Gastrocnemius medialis (tissue), 4 donors: ENCODE measurements around the gene CALML5. TPM values are rescaled to one million over a fixed set of nuclear protein-coding genes. Genes with fewer than 3 reads are reported as not detected.

Source experiments
- ATAC-seq, 2 donors: fragments of 150-250 bp; one replicate each; pipeline ENCODE4 v1.9.1; 2016
- DNase-seq, 2 donors: peaks; one replicate each; pipeline ENCODE4 v3.0.0-alpha.2; 2019
- H3K27ac ChIP-seq, 4 donors: fragments of 200-600 bp; sonication (generic); 1 replicate in 1 of 4; 2 replicates in 3 of 4; pipeline ENCODE4 v1.5.1; 2016 to 2018; ENCODE audit warnings: mild to moderate bottlenecking in 2 of 4, moderate library complexity in 1 of 4
- H3K27me3 ChIP-seq, 3 donors: fragments of 200-600 bp; sonication (generic) in 2 of 3; 1 replicate in 1 of 3; 2 replicates in 2 of 3; pipeline versions ENCODE4 v1.5.1 to v1.6.0; 2016 to 2019; ENCODE audit warnings: mild to moderate bottlenecking in 1 of 3, moderate library complexity in 1 of 3
- H3K36me3 ChIP-seq, 2 donors: fragments of 200-600 bp; sonication (generic) in 1 of 2; one replicate each; pipeline ENCODE4 v1.5.1; 2017 to 2018
- H3K4me1 ChIP-seq, 2 donors: fragments of 200-600 bp; sonication (generic) in 1 of 2; one replicate each; pipeline ENCODE4 v1.5.1; 2016 to 2017; ENCODE audit warnings: mild to moderate bottlenecking in 2 of 2
- H3K4me3 ChIP-seq, 4 donors: fragments of 200-600 bp; sonication (generic) in 3 of 4; 1 replicate in 1 of 4; 2 replicates in 3 of 4; pipeline ENCODE4 v1.5.1; 2016 to 2019; ENCODE audit warnings: mild to moderate bottlenecking in 2 of 4
- H3K9me3 ChIP-seq, 3 donors: fragments of 200-600 bp; sonication (generic) in 2 of 3; 1 replicate in 1 of 3; 2 replicates in 2 of 3; pipeline ENCODE4 v1.5.1; 2016 to 2019
- CTCF ChIP-seq, 5 experiments: fragments of 450-650 bp in 3 of 5; fragments of 200-600 bp in 2 of 5; sonication (generic) in 2 of 5; IDR thresholded peaks in 4 of 5; conservative IDR thresholded peaks in 1 of 5; 1 replicate in 4 of 5; 2 replicates in 1 of 5; pipeline ENCODE4 v1.5.1; 2016 to 2019; ENCODE audit warnings: antibody characterized with exemption in 5 of 5, mild to moderate bottlenecking in 3 of 5, moderate library complexity in 3 of 5
- POLR2A ChIP-seq, 2 donors: fragments of 450-650 bp; IDR thresholded peaks; one replicate each; pipeline ENCODE4 v1.6.1; 2017; ENCODE audit warnings: antibody characterized with exemption in 2 of 2, mild to moderate bottlenecking in 2 of 2, moderate library complexity in 2 of 2
- in situ Hi-C, 4 donors: fragments of 200-750 bp; cut with MboI; loops; one replicate each; pipeline versions ENCODE4 v1.15.0 to v1.8.0; 2017; ENCODE audit warnings: low sequenced_read_pairs in 4 of 4
- intact Hi-C: fragments of 100-400 bp; cut with DNase I; formaldehyde crosslinking; loops from one replicate; pipeline ENCODE4 v1.15.1; 2023; ENCODE audit warnings: low total_unique reads
- total RNA-seq, 4 donors: library from RNA; depleted of rRNA; stranded (reverse); fragments of >200 nt; gene quantifications; one replicate each; pipeline versions ENCODE4 v1.1.0 to v1.2.3, GENCODE V29; 2016

Gene CALML5
- total RNA-seq, 4 donors from 2014 or later: not detected

- no peak for ATAC-seq
- TF ChIP-seq POLR2A (IDR thresholded peaks at IDR 0.05): no peak
- TF ChIP-seq CTCF (IDR thresholded peaks at IDR 0.05 in 4 of 5, conservative IDR thresholded peaks at IDR 0.05 in 1 of 5): no peak
- DNase-seq: no peak
- H3K9me3 ChIP-seq: no peaks in the 10 kb centered on the region
- in situ Hi-C loops: loop anchor here in 1 of 4 donors (10.0 kb wide), 1 partner anchor 93 kb away; no protein-coding TSS in a partner anchor
- intact Hi-C loops: loop anchor here (5.0 to 10.0 kb wide), 2 partner anchors 87 to 90 kb away; no protein-coding TSS in a partner anchor
- H3K36me3 ChIP-seq: no peaks in the 10 kb centered on the region
- H3K27ac ChIP-seq: no peak overlapping the region
- no peak overlapping the region for H3K4me3 ChIP-seq
- H3K4me1 ChIP-seq: peaks cover 4 to 16% of the 10 kb centered on the region in 2 donors
- H3K27me3 ChIP-seq: no peaks in the 10 kb centered on the region
Observed at GRCh38 chr10:5532307-5532605, 32.9 kb upstream of the CALML5 start.

- H3K27me3 ChIP-seq: no peaks in the 10 kb centered on the region
- no peak overlapping the region for H3K27ac ChIP-seq
- no peaks in the 10 kb centered on the region for H3K9me3 ChIP-seq
- no peaks in the 10 kb centered on the region for H3K36me3 ChIP-seq
- TF ChIP-seq CTCF (IDR thresholded peaks at IDR 0.05 in 4 of 5, conservative IDR thresholded peaks at IDR 0.05 in 1 of 5) (no peak), POLR2A (IDR thresholded peaks at IDR 0.05) (no peak)
- DNase-seq (no peak), ATAC-seq (no peak)
- intact Hi-C loops (loop anchor here (5.0 to 10.0 kb wide), 2 partner anchors 87 to 91 kb away; no protein-coding TSS in a partner anchor), in situ Hi-C loops (loop anchor here in 1 of 4 donors (10.0 kb wide), 1 partner anchor 93 kb away; no protein-coding TSS in a partner anchor)
- no peak overlapping the region for H3K4me3 ChIP-seq
- H3K4me1 ChIP-seq: peaks cover 4 to 16% of the 10 kb centered on the region in 2 donors
Observed at GRCh38 chr10:5531558-5532306, 32.4 kb upstream of the CALML5 start.

- in situ Hi-C loops: loop anchor here in 1 of 4 donors (10.0 kb wide), 1 partner anchor 94 kb away; no protein-coding TSS in a partner anchor
- no peaks in the 10 kb centered on the region for H3K9me3 ChIP-seq
- no peak overlapping the region for H3K27ac ChIP-seq
- intact Hi-C loops: loop anchor here (5.0 to 10.0 kb wide), 2 partner anchors 86 to 91 kb away; no protein-coding TSS in a partner anchor
- H3K27me3 ChIP-seq: no peaks in the 10 kb centered on the region
- no peaks in the 10 kb centered on the region for H3K36me3 ChIP-seq
- ATAC-seq (no peak), DNase-seq (no peak)
- TF ChIP-seq POLR2A (IDR thresholded peaks at IDR 0.05) (no peak), CTCF (IDR thresholded peaks at IDR 0.05 in 4 of 5, conservative IDR thresholded peaks at IDR 0.05 in 1 of 5) (no peak)
- no peak overlapping the region for H3K4me3 ChIP-seq
- peaks cover 4 to 16% of the 10 kb centered on the region in 2 donors for H3K4me1 ChIP-seq
Observed at GRCh38 chr10:5530846-5531557, 31.6 kb upstream of the CALML5 start.

- Histone ChIP-seq H3K4me1 (peaks cover 4 to 16% of the 10 kb centered on the region in 2 donors), H3K36me3 (no peaks in the 10 kb centered on the region), H3K4me3 (no peak overlapping the region), H3K27ac (no peak overlapping the region), H3K9me3 (no peaks in the 10 kb centered on the region), H3K27me3 (no peaks in the 10 kb centered on the region)
- in situ Hi-C loops (loop anchor here in 1 of 4 donors (10.0 kb wide), 1 partner anchor 94 kb away; no protein-coding TSS in a partner anchor), intact Hi-C loops (loop anchor here (5.0 to 10.0 kb wide), 2 partner anchors 86 to 92 kb away; no protein-coding TSS in a partner anchor)
- DNase-seq (no peak), ATAC-seq (no peak)
- TF ChIP-seq POLR2A (IDR thresholded peaks at IDR 0.05) (no peak), CTCF (IDR thresholded peaks at IDR 0.05 in 4 of 5, conservative IDR thresholded peaks at IDR 0.05 in 1 of 5) (no peak)
Observed at GRCh38 chr10:5530412-5530806, 31.0 kb upstream of the CALML5 start.
